NCI-H1105 treated with DMSO at 0.1 percent for 48 hours (cell line): ENCODE data around the gene HNRNPUL2.
A peak's percentile ranks its signal among the peaks of the same experiment; 100 is the strongest.
"Not testable (repeated sequence)": the region's sequence is repeated elsewhere in the genome, so short reads cannot be mapped to it uniquely, and the experiment has no call there.

Experiments
- DNase-seq: peaks from one replicate; lab custom pipeline; 2025; lab: John Stamatoyannopoulos, UW

HNRNPUL2 gene

GRCh38 chr11:62727165-62727871 is at the start of gene HNRNPUL2:
HNRNPUL2 (minus strand) TSS chr11:62727457; CDS start chr11:62727156, 301 bp downstream.
- DNase-seq = peak; percentile 99

- no peak for DNase-seq
These were observed 48.4 kb upstream of the HNRNPUL2 start for GRCh38 chr11:62775646-62776045.

- no peak for DNase-seq
These were observed 47.1 kb upstream of the HNRNPUL2 start for GRCh38 chr11:62774407-62774806.

- peak; percentile 97 for DNase-seq
These were observed 44.1 kb upstream of the HNRNPUL2 start, which contains the start of gene TAF6L for GRCh38 chr11:62771144-62772021. TAF6L (plus strand) TSS chr11:62771396; CDS start chr11:62775784, 4,388 bp downstream.

- no peak for DNase-seq
These were observed 43.5 kb upstream of the HNRNPUL2 start for GRCh38 chr11:62770778-62771143.

- DNase-seq = not testable (repeated sequence)
These were observed 33.6 kb upstream of the HNRNPUL2 start for GRCh38 chr11:62760867-62761227.

- DNase-seq = no peak
These were observed 30.9 kb upstream of the HNRNPUL2 start for GRCh38 chr11:62757846-62758788.

GRCh38 chr11:62755086-62755615 is 27.9 kb upstream of the HNRNPUL2 start:
- no peak for DNase-seq

GRCh38 chr11:62753736-62754603 is 26.7 kb upstream of the HNRNPUL2 start, which contains the start of gene ZBTB3:
ZBTB3 (minus strand) TSS chr11:62754160; CDS start chr11:62753664, 496 bp downstream.
- peak; percentile 100 for DNase-seq

- no peak for DNase-seq
These were observed 25.9 kb upstream of the HNRNPUL2 start for GRCh38 chr11:62752994-62753735.

- no peak for DNase-seq
These were observed 25.0 kb upstream of the HNRNPUL2 start for GRCh38 chr11:62752177-62752785.

- not testable (repeated sequence) for DNase-seq
These were observed 22.7 kb upstream of the HNRNPUL2 start for GRCh38 chr11:62749931-62750330.

- no peak for DNase-seq
These were observed 20.4 kb upstream of the HNRNPUL2 start for GRCh38 chr11:62747475-62748160.

- no peak for DNase-seq
These were observed 9.9 kb upstream of the HNRNPUL2 start for GRCh38 chr11:62737196-62737595.

GRCh38 chr11:62732830-62733229 is 5.6 kb upstream of the HNRNPUL2 start:
- DNase-seq = peak; percentile 12

- not testable (repeated sequence) for DNase-seq
These were observed 2.8 kb upstream of the HNRNPUL2 start for GRCh38 chr11:62730076-62730475.

GRCh38 chr11:62728171-62728988 is 1.1 kb upstream of the HNRNPUL2 start, which contains the start of gene TTC9C:
TTC9C (plus strand) TSS chr11:62728486; CDS start chr11:62728849, 363 bp downstream.
- peak; percentile 74 for DNase-seq

- DNase-seq = peak; percentile 98
These were observed 564 bp upstream of the HNRNPUL2 start for GRCh38 chr11:62727872-62728170.
